Panc1 (cell line): ENCODE measurements around the gene TNFRSF25. TPM values are rescaled to one million over a fixed set of nuclear protein-coding genes. Genes with fewer than 3 reads are reported as not detected.

Experiments used
- ATAC-seq: fragments of 200-7000 bp; cut with Tn5 transposase; 2 replicates; pipeline ENCODE4 v1.9.1; 2020; ENCODE audit warnings: mild to moderate bottlenecking, moderate library complexity
- BruUV-seq: library from RNA; stranded (reverse); fragments of 400-500 nt; replicated peaks from 2 replicates; lab custom pipeline; 2021; lab: Mats Ljungman, UMichigan
- CTCF ChIA-PET: fragments of 300-600 bp; sonication (Branson Sonifier 250); formaldehyde crosslinking; loops from one replicate; lab custom pipeline; 2022; ENCODE audit warnings: antibody characterized with exemption; lab: Charles Lee
- POLR2A ChIA-PET: fragments of 300-600 bp; sonication (Branson Sonifier 250); formaldehyde crosslinking; loops from one replicate; lab custom pipeline; 2022; ENCODE audit warnings: antibody characterized with exemption; lab: Charles Lee
- DNase-seq: peaks from one replicate; pipeline ENCODE4 v3.0.0-alpha.2; 2010; ENCODE audit warnings: low read depth, low spot score
- H3K27ac ChIP-seq: 2 replicates; pipeline ENCODE4 v1.5.1; 2011; ENCODE audit warnings: mild to moderate bottlenecking, low read length, inconsistent platforms
- H3K27me3 ChIP-seq: fragments of 200-500 bp; sonication (Bioruptor generic); 2 replicates; pipeline ENCODE4 v1.6.0; 2014; ENCODE audit warnings: low read length, inconsistent platforms; ENCODE audit not compliant: control insufficient read depth, insufficient read depth
- H3K36me3 ChIP-seq: fragments of 200-500 bp; sonication (Bioruptor generic); 2 replicates; pipeline ENCODE4 v1.5.1; 2014; ENCODE audit warnings: inconsistent platforms, mild to moderate bottlenecking, low read length, moderate library complexity; ENCODE audit not compliant: control insufficient read depth, insufficient read depth
- H3K4me1 ChIP-seq: 2 replicates; pipeline ENCODE4 v1.5.1; 2011; ENCODE audit warnings: inconsistent platforms, mild to moderate bottlenecking, low read length, moderate library complexity; ENCODE audit not compliant: control insufficient read depth, insufficient read depth
- H3K4me3 ChIP-seq, 2 experiments: 2 replicates each; pipeline ENCODE4 v1.5.1; 2011 to 2012; ENCODE audit warnings: low read depth in 2 of 2, low read length in 2 of 2, mild to moderate bottlenecking in 2 of 2, inconsistent platforms in 1 of 2, moderate library complexity in 1 of 2
- H3K9me3 ChIP-seq: fragments of 200-500 bp; sonication (Bioruptor generic); 2 replicates; pipeline ENCODE4 v1.5.1; 2014; ENCODE audit warnings: low read depth, mild to moderate bottlenecking, inconsistent platforms, low read length, moderate library complexity; ENCODE audit not compliant: control insufficient read depth, insufficient read depth
- CTCF ChIP-seq: fragments of 450-650 bp; IDR thresholded peaks from 2 replicates; pipeline ENCODE4 v1.5.1; 2017; ENCODE audit warnings: mild to moderate bottlenecking
- POLR2AphosphoS5 ChIP-seq: IDR thresholded peaks from 2 replicates; pipeline ENCODE4 v1.6.1; 2012; ENCODE audit warnings: mild to moderate bottlenecking, low read depth, low read length, moderate library complexity
- REST ChIP-seq, 2 experiments: IDR thresholded peaks; 2 replicates each; pipeline ENCODE4 v1.6.1; 2011 to 2012; ENCODE audit warnings: low read depth in 2 of 2, control low read depth in 1 of 2, low read length in 1 of 2, mild to moderate bottlenecking in 1 of 2, moderate library complexity in 1 of 2; ENCODE audit not compliant: insufficient read depth in 1 of 2
- SIN3A ChIP-seq: IDR thresholded peaks from 2 replicates; pipeline ENCODE4 v1.6.1; 2012; ENCODE audit warnings: low read depth, mild to moderate bottlenecking, low read length, moderate library complexity, borderline replicate concordance; ENCODE audit not compliant: insufficient read depth
- TCF7L2 ChIP-seq: IDR thresholded peaks from 2 replicates; pipeline ENCODE4 v1.6.1; 2011; ENCODE audit warnings: mild to moderate bottlenecking, low read depth, low read length, inconsistent platforms
- in situ Hi-C: cut with HindIII; loops from 2 replicates; pipeline ENCODE4 v1.10.0; 2016; ENCODE audit warnings: low sequenced_read_pairs, low pct_unique_long_range_greater_than_20kb
- intact Hi-C: fragments of 100-400 bp; cut with micrococcal nuclease; formaldehyde crosslinking; loops from one replicate; pipeline ENCODE4 v1.10.0; 2022; ENCODE audit not compliant: unreplicated experiment
- total RNA-seq: library from RNA; stranded (reverse); gene quantifications from one replicate; pipeline ENCODE4 v1.2.1, GENCODE V29; 2021; ENCODE audit not compliant: unreplicated experiment

TNFRSF25 gene
- total RNA-seq, 1 experiment from 2014 or later, result 7.0 TPM

- Histone ChIP-seq H3K9me3 (no peaks in the 10 kb centered on the region), H3K27ac (no peak overlapping the region), H3K4me1 (no peaks in the 10 kb centered on the region; the same call in 1 of the 2 replicates), H3K4me3 (no peak overlapping the region), H3K27me3 (no peaks in the 10 kb centered on the region), H3K36me3 (no peaks in the 10 kb centered on the region)
- intact Hi-C loops, result no loop called here
- ATAC-seq (no peak), DNase-seq (no peak)
- POLR2A ChIA-PET, result interaction anchor here (0.7 kb wide), 1 partner anchor 361 kb away, joined by 10 read pairs; no protein-coding TSS in a partner anchor
- no TSS peak for BruUV-seq
- in situ Hi-C loops, result no loop called here
- TF ChIP-seq REST (IDR thresholded peaks at IDR 0.05; ENCODE audit: insufficient read depth in 1 of 2, low read depth in 2 of 2, low read length in 1 of 2), result no peak
- no peak for TF ChIP-seq TCF7L2
- no peak for TF ChIP-seq POLR2AphosphoS5
- no peak for TF ChIP-seq SIN3A
- no peak for TF ChIP-seq CTCF
- CTCF ChIA-PET, result interaction anchor here (0.7 kb wide), 2 partner anchors 14 to 31 kb away, joined by 5 to 6 read pairs; partner anchors contain the start of gene PLEKHG5
Observed at GRCh38 chr1:6460301-6461050, 5.5 kb downstream of the TNFRSF25 start.

DNA sequence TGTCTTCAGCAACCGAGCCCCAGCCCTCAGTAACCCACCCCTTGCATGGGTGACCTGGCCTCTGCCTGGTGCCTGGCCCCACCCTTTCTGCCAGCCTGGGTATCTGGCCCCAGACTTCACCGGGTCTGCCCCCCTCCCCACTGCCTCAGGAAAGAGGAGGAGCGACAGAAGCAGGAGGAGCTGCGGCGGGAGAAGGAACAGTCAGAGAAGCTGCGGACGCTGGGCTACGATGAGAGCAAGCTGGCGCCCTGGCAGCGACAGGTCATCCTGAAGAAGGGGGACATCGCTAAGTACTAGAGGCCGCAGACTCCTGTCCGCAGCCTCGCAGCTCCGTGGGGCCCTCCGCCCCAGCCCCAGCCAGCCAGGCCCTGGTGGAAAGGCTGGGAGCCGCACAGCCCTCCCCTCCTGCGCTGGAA, 6.1 kb downstream of the TNFRSF25 start:
- TF ChIP-seq POLR2AphosphoS5, result no peak
- no peak for TF ChIP-seq SIN3A
- TF ChIP-seq REST (IDR thresholded peaks at IDR 0.05; ENCODE audit: insufficient read depth in 1 of 2, low read depth in 2 of 2, low read length in 1 of 2), result no peak
- TF ChIP-seq TCF7L2, result no peak
- TF ChIP-seq CTCF, result no peak
- BruUV-seq, result no TSS peak
- in situ Hi-C loops (no loop called here), intact Hi-C loops (no loop called here)
- H3K9me3 ChIP-seq, result no peaks in the 10 kb centered on the region
- no peaks in the 10 kb centered on the region; the same call in 1 of the 2 replicates for H3K4me1 ChIP-seq
- H3K36me3 ChIP-seq, result no peaks in the 10 kb centered on the region
- no peak overlapping the region for H3K4me3 ChIP-seq
- DNase-seq (no peak), ATAC-seq (no peak)
- POLR2A ChIA-PET, result interaction anchor here (0.7 kb wide), 1 partner anchor 360 kb away, joined by 10 read pairs; no protein-coding TSS in a partner anchor
- H3K27me3 ChIP-seq, result no peaks in the 10 kb centered on the region
- no peak overlapping the region for H3K27ac ChIP-seq
- CTCF ChIA-PET, result interaction anchor here (0.7 kb wide), 2 partner anchors 15 to 32 kb away, joined by 5 to 6 read pairs; partner anchors contain the start of gene PLEKHG5
